Measurements from ENCODE around the gene GABBR2.

GABBR2 gene

DNA sequence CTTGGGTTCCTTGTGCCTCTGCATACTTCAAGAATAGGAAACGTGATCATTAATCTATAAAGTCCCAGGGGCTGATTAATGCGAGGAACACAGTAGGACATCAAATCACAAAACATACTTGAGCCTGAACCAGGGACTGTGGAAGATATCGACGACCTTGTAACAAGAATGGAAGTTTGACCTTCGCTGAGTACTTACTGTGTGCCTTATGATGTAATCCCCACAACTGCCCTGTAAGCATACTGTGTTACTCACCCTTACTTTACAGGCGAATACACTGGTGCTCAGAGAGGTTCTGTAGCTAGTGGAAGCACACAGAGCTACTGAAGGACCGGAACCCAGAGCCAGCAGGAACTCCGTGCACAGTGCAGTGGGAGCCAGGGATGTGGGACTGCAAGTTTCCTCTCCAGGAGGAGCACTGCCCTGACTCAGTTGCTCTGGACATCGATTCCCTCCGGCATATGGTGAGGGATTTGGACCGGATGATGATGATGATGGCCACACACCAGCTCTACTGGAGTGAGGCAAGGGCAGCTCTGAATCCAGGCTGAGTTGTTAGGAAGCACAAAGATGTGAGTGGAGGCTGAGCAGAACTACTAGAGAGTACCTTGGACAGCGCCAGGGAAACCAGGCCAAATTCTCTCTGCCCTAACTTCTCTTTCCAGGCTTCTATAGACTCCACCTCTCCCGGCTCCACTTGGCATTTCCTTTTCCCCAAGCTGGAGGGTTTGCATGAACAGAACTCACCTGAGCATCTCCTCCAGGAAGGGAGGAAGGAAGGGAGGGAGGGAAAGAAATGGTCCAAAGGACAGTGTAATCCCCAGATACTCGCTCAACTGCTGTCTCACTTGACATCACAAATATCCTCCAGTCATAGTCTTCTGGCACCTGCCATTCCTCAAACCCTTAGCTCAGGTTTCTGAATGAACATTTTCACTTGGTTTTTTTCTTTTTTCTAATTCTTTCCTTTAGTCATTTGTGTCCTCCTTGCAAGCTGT, 1.5 kb upstream of the GABBR2 start:
- TF ChIP-seq, protein P1, sequence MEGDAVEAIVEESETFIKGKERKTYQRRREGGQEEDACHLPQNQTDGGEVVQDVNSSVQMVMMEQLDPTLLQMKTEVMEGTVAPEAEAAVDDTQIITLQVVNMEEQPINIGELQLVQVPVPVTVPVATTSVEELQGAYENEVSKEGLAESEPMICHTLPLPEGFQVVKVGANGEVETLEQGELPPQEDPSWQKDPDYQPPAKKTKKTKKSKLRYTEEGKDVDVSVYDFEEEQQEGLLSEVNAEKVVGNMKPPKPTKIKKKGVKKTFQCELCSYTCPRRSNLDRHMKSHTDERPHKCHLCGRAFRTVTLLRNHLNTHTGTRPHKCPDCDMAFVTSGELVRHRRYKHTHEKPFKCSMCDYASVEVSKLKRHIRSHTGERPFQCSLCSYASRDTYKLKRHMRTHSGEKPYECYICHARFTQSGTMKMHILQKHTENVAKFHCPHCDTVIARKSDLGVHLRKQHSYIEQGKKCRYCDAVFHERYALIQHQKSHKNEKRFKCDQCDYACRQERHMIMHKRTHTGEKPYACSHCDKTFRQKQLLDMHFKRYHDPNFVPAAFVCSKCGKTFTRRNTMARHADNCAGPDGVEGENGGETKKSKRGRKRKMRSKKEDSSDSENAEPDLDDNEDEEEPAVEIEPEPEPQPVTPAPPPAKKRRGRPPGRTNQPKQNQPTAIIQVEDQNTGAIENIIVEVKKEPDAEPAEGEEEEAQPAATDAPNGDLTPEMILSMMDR (conservative IDR thresholded peaks at IDR 0.05; ENCODE audit: low read depth): no peak
- POLR2A ChIA-PET (ENCODE audit: low non-redundant PET): no interaction called here
- CTCF ChIA-PET: interaction anchor here (0.6 to 0.7 kb wide), 3 partner anchors 57 to 83 kb away, joined by 3 to 5 read pairs (median 4); no protein-coding TSS in a partner anchor
- peak; percentile 50 for DNase-seq (ENCODE audit: low spot score)
- no peak overlapping the region for H3K27ac ChIP-seq

DNA sequence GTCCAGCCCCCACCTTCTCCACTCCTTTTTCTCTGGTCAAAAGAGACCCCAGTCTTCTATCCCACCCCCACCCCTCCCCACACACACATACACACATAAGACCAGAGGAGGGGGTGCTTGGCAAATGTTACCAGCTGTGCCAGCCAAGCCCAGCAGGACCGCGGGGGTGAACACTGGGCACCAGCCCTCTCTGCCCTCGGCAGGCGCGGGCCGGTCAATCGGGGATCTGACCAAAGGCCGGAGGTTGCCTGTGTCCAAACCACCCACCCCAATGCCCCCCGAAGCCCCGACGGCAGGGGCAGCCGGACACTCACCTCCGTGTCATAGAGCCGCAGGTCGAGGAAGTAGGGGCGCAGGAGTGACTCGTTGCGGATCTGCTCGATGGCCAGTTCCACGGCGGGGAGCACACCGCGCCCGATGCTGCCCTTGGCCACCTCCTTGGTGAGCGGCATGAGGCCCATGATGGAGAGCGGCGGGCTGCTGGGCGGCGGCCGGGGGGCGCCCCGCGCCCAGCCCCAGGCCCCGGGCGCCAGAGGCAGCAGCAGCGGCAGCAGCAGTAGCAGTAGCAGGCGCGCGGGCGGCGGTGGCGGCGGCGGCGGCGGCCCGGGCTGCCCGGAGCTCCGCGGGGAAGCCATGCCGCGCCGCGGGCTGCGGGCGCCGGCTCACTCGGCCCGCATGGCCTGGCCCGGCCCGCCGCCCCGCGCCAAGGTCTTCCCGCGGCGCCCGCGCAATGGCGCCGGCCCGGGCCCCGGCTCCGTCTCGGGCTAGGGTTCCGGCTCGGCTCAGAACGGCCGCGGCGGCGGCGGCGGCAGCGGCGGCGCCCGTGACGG, 417 bp downstream of the GABBR2 start:
- TF ChIP-seq, protein P1 (conservative IDR thresholded peaks at IDR 0.05; ENCODE audit: low read depth): no peak
- DNase-seq (ENCODE audit: low spot score): peak; percentile 29
- ChIA-PET CTCF (interaction anchor here (1.9 kb wide), 1 partner anchor 393 kb away, joined by 5 read pairs; no protein-coding TSS in a partner anchor), POLR2A (ENCODE audit: low non-redundant PET) (no interaction called here)
- no peak overlapping the region for H3K27ac ChIP-seq

DNA sequence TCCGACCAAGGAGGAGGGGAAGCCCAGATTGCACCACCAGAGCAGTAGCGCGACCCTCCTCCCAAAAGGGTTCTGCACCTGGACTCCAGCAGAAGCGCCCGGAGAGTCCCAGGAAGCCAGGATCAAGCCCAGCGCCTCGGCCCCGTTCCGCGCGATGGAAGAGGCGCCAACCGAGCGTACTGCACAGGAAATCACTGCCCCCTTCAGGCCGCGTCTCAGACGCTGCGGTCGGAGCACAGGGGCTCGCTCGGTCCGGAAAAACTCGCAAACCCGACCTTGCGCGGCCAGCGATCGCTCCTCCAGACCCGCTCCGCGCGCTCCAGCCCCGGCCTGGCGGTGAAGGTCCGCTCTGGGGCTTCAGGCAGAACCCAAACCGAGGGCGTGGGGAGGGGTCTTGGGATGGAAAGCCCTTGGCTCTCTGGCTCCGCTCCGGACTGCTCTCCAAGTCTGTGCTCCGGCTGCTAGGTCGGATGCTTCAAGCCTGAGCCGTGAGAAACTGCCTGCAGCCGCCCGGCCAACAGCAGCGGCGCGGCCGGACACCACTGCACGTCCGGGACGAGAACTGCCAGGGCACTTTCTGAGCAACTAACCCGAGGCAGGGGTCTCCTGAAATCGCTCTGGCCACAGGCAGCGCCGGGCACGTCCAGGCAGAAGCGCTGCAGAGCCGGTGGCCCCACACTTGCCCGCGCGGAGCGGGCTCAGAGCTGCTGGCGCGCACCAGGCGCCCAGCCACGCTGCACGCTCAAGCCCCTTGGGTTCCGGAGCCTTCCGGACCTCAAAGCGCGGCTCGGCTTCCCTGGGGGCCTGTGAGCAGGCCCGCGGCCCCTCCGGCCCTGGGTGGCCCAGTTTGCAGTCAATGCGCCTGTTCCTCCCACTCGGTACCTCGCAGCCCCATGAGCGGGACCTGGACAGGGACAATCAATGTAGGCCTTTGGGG, 1.3 kb downstream of the GABBR2 start:
- no peak overlapping the region for H3K27ac ChIP-seq
- ChIA-PET CTCF (interaction anchor here (0.7 to 1.9 kb wide), 2 partner anchors 392 to 549 kb away, joined by 3 to 5 read pairs; no protein-coding TSS in a partner anchor), POLR2A (ENCODE audit: low non-redundant PET) (no interaction called here)
- TF ChIP-seq, protein P1 (conservative IDR thresholded peaks at IDR 0.05; ENCODE audit: low read depth): no peak; the same call in 1 of the 2 replicates
- DNase-seq (ENCODE audit: low spot score): peak; percentile 60

DNA sequence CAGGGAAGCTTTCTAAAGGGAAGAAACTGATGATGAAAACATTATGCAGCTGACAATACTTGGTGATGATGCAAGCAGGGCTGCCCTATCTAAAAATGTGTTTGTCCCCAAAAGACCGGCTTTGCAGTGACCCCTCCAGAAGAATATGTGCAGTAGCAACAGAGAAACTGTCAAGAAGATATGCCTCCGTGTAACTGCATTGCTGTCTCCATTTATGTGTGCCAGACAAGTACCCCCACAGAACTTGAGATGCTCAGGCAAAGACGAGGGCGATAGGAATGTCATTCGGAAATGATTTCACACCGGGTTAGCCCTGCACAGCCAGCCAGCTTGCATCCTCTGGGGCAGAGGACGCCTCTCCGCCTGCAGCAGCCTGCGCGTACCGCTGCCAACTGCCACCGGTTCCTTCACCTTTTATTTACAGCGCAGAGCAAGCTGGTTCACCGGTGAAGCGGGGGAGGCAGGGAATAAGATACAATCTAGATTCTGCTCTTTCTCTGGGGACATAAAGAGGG, 2.0 kb downstream of the GABBR2 start:
- POLR2A ChIA-PET (ENCODE audit: low non-redundant PET): no interaction called here
- no peak for DNase-seq (ENCODE audit: low spot score)
- H3K27ac ChIP-seq: no peak overlapping the region
- CTCF ChIA-PET: no interaction called here
- TF ChIP-seq, protein P1 (conservative IDR thresholded peaks at IDR 0.05; ENCODE audit: low read depth): no peak

DNA sequence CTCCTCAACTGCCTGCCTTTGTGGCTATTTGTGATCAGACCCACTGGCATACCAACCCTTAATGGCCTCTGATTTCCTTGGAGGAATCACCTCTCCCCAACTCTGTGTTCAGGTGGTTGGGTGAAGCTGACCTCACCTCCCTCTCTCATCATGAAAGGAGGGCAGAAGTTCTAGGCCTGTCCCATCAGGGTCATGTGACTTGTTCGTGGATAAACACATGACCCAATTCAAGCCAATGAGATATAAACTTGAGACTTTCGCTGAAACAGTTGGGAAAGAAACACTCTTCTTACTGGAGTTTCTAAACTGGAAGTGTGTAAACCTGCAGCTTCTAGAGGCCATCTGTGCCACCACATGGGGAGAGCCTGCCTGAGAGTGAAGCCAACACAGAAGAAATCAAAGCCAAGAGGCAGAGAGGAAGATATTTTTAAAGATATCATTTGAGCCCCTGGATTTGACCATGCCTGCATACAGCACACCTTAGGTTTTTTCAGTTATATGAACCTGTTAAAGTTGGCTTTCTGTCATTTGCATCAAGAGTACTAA, 5.8 kb downstream of the GABBR2 start:
- POLR2A ChIA-PET (ENCODE audit: low non-redundant PET): no interaction called here
- H3K27ac ChIP-seq: no peak overlapping the region
- DNase-seq (ENCODE audit: low spot score): no peak
- CTCF ChIA-PET: no interaction called here
- TF ChIP-seq, protein P1 (conservative IDR thresholded peaks at IDR 0.05; ENCODE audit: low read depth): no peak

All from RWPE1 (cell line).